ENCODE data around the gene ADAM12.

ADAM12 gene

GRCh38 chr10:126314863-126315493, 73.3 kb downstream of the ADAM12 start:
- no peak for DNase-seq

- no peak for DNase-seq
These were observed 76.1 kb downstream of the ADAM12 start for GRCh38 chr10:126312167-126312566.

GRCh38 chr10:126309228-126309883, 78.9 kb downstream of the ADAM12 start:
- DNase-seq: no peak

GRCh38 chr10:126302826-126303665, 85.2 kb downstream of the ADAM12 start:
- no peak for DNase-seq

GRCh38 chr10:126302476-126302756, 85.9 kb downstream of the ADAM12 start:
- DNase-seq: no peak

GRCh38 chr10:126301701-126302475, 86.4 kb downstream of the ADAM12 start:
- no peak for DNase-seq

GRCh38 chr10:126294451-126294850, 93.8 kb downstream of the ADAM12 start:
- DNase-seq: no peak

- no peak for DNase-seq
These were observed 98.0 kb downstream of the ADAM12 start for GRCh38 chr10:126290232-126290631.

- no peak for DNase-seq
These were observed 99.5 kb downstream of the ADAM12 start for GRCh38 chr10:126288547-126289493.

GRCh38 chr10:126286256-126286780, 102.0 kb downstream of the ADAM12 start:
- DNase-seq: no peak

- no peak for DNase-seq
These were observed 105.0 kb downstream of the ADAM12 start for GRCh38 chr10:126283307-126283706.

GRCh38 chr10:126278851-126279250, 109.4 kb downstream of the ADAM12 start:
- DNase-seq: no peak

- DNase-seq: no peak
These were observed 111.1 kb downstream of the ADAM12 start for GRCh38 chr10:126277181-126277580.

GRCh38 chr10:126272526-126272925, 115.8 kb downstream of the ADAM12 start:
- no peak for DNase-seq

- DNase-seq: no peak
These were observed 118.2 kb downstream of the ADAM12 start for GRCh38 chr10:126270111-126270510.

- no peak for DNase-seq
These were observed 120.0 kb downstream of the ADAM12 start for GRCh38 chr10:126268013-126268920.

- DNase-seq: no peak
These were observed 123.9 kb downstream of the ADAM12 start for GRCh38 chr10:126264102-126265018.

- DNase-seq: no peak
These were observed 125.1 kb downstream of the ADAM12 start for GRCh38 chr10:126263006-126263676.

GRCh38 chr10:126262233-126262838, 125.9 kb downstream of the ADAM12 start:
- DNase-seq: no peak

All from NCI-H510A (cell line).